GM12878 (cell line): Measurements from ENCODE around the gene TKT. TPM values are rescaled to one million over a fixed set of nuclear protein-coding genes. Genes with fewer than 3 reads are reported as not detected.

Experiments used
- CREM ChIP-seq: IDR thresholded peaks from 2 replicates; pipeline ENCODE4 v1.6.1; 2014; ENCODE audit warnings: antibody characterized with exemption, low read depth
- DPF2 ChIP-seq: fragments of 450-650 bp; IDR thresholded peaks from 2 replicates; pipeline ENCODE4 v1.6.1; 2017; ENCODE audit warnings: mild to moderate bottlenecking
- HCFC1 ChIP-seq: fragments of 150-350 bp; IDR thresholded peaks from 2 replicates; pipeline ENCODE4 v1.6.1; 2014; ENCODE audit warnings: low read length
- JUND ChIP-seq: IDR thresholded peaks from 2 replicates; pipeline ENCODE4 v1.6.1; 2012; ENCODE audit warnings: low read depth, mild to moderate bottlenecking, low read length, improper control_type of control experiment, moderate library complexity
- KDM1A ChIP-seq: fragments of 200-600 bp; sonication (generic); IDR thresholded peaks from 2 replicates; pipeline ENCODE4 v1.6.1; 2016; ENCODE audit warnings: borderline replicate concordance
- MEF2B ChIP-seq: fragments of 450-650 bp; IDR thresholded peaks from 2 replicates; pipeline ENCODE4 v1.6.1; 2018; ENCODE audit warnings: mild to moderate bottlenecking, moderate library complexity; ENCODE audit not compliant: partially characterized antibody, poor library complexity, severe bottlenecking
- MTA3 ChIP-seq: IDR thresholded peaks from 2 replicates; pipeline ENCODE4 v1.6.1; 2012; ENCODE audit warnings: low read length, inconsistent platforms, borderline replicate concordance
- NFXL1 ChIP-seq: fragments of 450-650 bp; IDR thresholded peaks from 2 replicates; pipeline ENCODE4 v1.6.1; 2017; ENCODE audit warnings: antibody characterized with exemption, mild to moderate bottlenecking, borderline replicate concordance
- PAX8 ChIP-seq: fragments of 450-650 bp; IDR thresholded peaks from 2 replicates; pipeline ENCODE4 v1.6.1; 2017; ENCODE audit warnings: mild to moderate bottlenecking, moderate library complexity
- RBBP5 ChIP-seq: fragments of 200-600 bp; sonication (generic); conservative IDR thresholded peaks from 2 replicates; pipeline ENCODE4 v1.6.1; 2016
- RUNX3 ChIP-seq: IDR thresholded peaks from 2 replicates; pipeline ENCODE4 v1.6.1; 2012; ENCODE audit warnings: low read length, inconsistent platforms
- SIX5 ChIP-seq: IDR thresholded peaks from 2 replicates; pipeline ENCODE4 v1.6.1; 2011; ENCODE audit warnings: mild to moderate bottlenecking, low read depth, low read length, moderate library complexity; ENCODE audit not compliant: severe bottlenecking
- SP1 ChIP-seq: IDR thresholded peaks from one replicate; pipeline ENCODE4 v1.6.1; 2011; ENCODE audit warnings: low read depth, low read length
- SREBF1 ChIP-seq: IDR thresholded peaks from 2 replicates; pipeline ENCODE4 v1.6.1; 2012; ENCODE audit warnings: mild to moderate bottlenecking, low read length
- STAT1 ChIP-seq: fragments of 450-650 bp; conservative IDR thresholded peaks from 2 replicates; pipeline ENCODE4 v1.6.1; 2014; ENCODE audit warnings: antibody characterized with exemption, mild to moderate bottlenecking
- STAT3 ChIP-seq: IDR thresholded peaks from 2 replicates; pipeline ENCODE4 v1.6.1; 2011; ENCODE audit warnings: low read depth, low read length, improper control_type of control experiment
- polyA plus RNA-seq, 11 experiments: library from polyadenylated mRNA; depleted of rRNA in 4 of 11; unstranded in 6 of 11; stranded (reverse) in 5 of 11; fragments of >200 nt; fragmentation: Nextera tagmentation in 4 of 11; fragmentation: Illumina TruSeq in 1 of 11; extraction: Ambion mirVana in 4 of 11; extraction: Trizol in 1 of 11; gene quantifications; 1 replicate in 1 of 11; 2 replicates in 10 of 11; pipeline versions ENCODE4 v1.2.1 to v1.2.3, GENCODE V29; 2011 to 2016; ENCODE audit warnings: inconsistent platforms in 2 of 11, missing spikeins in 2 of 11, low read depth in 1 of 11
- total RNA-seq, 4 experiments: library from RNA; depleted of rRNA in 3 of 4; stranded (reverse); fragments of >200 nt in 3 of 4; fragmentation: Illumina TruSeq in 1 of 4; extraction: Trizol in 1 of 4; gene quantifications; 2 replicates each; pipeline versions ENCODE4 v1.2.1 to v1.2.3, GENCODE V29; 2013 to 2021
- TF ChIP-seq, protein P1 (sequence below): fragments of 450-650 bp; formaldehyde crosslinking; IDR thresholded peaks from 2 replicates; pipeline ENCODE4 v1.4.0; 2020; ENCODE audit warnings: mild to moderate bottlenecking, moderate library complexity
- TF ChIP-seq, protein P2 (sequence below): fragments of 450-650 bp; IDR thresholded peaks from 2 replicates; pipeline ENCODE4 v1.6.1; 2017; ENCODE audit warnings: low read depth, mild to moderate bottlenecking, moderate library complexity
- TF ChIP-seq, protein P3 (sequence below): IDR thresholded peaks from 2 replicates; pipeline ENCODE4 v1.6.1; 2012; ENCODE audit warnings: mild to moderate bottlenecking, low read depth, low read length
- TF ChIP-seq, protein P4 (sequence below): fragments of 450-650 bp; IDR thresholded peaks from 2 replicates; pipeline ENCODE4 v1.6.1; 2017; ENCODE audit warnings: mild to moderate bottlenecking

TKT gene
- total and polyA plus RNA-seq, 10 of the 15 experiments (the other 5 are each of a cell fraction or from before 2014, with no cell fraction given): 56.4 to 385 (median 143) TPM

DNA sequence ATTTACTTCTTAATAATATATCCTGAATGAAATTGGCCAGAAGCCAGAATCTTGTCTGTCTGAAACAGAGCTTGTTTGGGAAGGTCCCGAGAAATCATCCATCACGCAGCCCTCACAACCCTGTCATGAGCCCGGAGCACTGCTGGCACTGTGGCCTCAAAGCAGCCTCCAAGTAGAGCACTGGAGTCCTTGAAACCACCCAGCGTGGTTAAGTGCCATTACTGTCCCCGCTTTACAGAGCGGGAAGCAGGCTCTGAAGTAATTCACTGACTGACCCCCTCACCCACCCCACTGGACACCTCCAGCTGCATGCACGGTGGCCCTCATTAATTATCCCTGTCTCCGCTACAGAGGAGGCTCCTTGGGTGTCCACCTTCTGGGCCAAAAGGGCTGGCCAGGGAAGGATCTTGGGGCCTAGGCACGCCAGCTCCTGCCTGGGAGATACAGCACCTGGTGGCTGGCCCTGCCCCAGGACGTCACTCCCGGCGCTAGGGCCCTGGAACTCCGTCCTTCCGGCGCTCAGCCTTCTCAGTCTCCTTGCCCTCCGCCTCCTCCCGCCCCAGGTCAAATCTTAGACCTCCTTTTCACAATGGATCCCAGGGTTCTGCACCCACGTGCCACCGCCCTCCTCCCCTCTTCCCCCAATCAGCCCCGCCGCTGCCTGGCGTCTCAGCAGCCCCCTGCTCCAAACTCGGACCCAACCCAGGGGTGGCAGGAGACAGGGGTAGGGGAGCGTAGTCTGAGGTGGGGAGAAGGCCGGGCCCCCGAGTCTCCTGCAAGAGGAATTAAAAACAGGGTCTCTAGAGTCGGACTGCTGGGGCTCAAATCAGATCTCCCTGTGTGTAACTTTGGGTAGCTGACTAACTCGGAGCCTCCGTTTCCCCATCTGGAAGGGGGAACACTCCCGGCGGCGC, 1.1 kb downstream of the TKT start (continued):
- TF ChIP-seq, protein P1, sequence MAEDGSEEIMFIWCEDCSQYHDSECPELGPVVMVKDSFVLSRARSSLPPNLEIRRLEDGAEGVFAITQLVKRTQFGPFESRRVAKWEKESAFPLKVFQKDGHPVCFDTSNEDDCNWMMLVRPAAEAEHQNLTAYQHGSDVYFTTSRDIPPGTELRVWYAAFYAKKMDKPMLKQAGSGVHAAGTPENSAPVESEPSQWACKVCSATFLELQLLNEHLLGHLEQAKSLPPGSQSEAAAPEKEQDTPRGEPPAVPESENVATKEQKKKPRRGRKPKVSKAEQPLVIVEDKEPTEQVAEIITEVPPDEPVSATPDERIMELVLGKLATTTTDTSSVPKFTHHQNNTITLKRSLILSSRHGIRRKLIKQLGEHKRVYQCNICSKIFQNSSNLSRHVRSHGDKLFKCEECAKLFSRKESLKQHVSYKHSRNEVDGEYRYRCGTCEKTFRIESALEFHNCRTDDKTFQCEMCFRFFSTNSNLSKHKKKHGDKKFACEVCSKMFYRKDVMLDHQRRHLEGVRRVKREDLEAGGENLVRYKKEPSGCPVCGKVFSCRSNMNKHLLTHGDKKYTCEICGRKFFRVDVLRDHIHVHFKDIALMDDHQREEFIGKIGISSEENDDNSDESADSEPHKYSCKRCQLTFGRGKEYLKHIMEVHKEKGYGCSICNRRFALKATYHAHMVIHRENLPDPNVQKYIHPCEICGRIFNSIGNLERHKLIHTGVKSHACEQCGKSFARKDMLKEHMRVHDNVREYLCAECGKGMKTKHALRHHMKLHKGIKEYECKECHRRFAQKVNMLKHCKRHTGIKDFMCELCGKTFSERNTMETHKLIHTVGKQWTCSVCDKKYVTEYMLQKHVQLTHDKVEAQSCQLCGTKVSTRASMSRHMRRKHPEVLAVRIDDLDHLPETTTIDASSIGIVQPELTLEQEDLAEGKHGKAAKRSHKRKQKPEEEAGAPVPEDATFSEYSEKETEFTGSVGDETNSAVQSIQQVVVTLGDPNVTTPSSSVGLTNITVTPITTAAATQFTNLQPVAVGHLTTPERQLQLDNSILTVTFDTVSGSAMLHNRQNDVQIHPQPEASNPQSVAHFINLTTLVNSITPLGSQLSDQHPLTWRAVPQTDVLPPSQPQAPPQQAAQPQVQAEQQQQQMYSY: no peak
- TF ChIP-seq, protein P2, sequence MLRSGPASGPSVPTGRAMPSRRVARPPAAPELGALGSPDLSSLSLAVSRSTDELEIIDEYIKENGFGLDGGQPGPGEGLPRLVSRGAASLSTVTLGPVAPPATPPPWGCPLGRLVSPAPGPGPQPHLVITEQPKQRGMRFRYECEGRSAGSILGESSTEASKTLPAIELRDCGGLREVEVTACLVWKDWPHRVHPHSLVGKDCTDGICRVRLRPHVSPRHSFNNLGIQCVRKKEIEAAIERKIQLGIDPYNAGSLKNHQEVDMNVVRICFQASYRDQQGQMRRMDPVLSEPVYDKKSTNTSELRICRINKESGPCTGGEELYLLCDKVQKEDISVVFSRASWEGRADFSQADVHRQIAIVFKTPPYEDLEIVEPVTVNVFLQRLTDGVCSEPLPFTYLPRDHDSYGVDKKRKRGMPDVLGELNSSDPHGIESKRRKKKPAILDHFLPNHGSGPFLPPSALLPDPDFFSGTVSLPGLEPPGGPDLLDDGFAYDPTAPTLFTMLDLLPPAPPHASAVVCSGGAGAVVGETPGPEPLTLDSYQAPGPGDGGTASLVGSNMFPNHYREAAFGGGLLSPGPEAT: peak; percentile 54; the same call in 1 of the 2 replicates
- TF ChIP-seq STAT3: no peak
- TF ChIP-seq CREM: peak; percentile 83
- TF ChIP-seq, protein P3, sequence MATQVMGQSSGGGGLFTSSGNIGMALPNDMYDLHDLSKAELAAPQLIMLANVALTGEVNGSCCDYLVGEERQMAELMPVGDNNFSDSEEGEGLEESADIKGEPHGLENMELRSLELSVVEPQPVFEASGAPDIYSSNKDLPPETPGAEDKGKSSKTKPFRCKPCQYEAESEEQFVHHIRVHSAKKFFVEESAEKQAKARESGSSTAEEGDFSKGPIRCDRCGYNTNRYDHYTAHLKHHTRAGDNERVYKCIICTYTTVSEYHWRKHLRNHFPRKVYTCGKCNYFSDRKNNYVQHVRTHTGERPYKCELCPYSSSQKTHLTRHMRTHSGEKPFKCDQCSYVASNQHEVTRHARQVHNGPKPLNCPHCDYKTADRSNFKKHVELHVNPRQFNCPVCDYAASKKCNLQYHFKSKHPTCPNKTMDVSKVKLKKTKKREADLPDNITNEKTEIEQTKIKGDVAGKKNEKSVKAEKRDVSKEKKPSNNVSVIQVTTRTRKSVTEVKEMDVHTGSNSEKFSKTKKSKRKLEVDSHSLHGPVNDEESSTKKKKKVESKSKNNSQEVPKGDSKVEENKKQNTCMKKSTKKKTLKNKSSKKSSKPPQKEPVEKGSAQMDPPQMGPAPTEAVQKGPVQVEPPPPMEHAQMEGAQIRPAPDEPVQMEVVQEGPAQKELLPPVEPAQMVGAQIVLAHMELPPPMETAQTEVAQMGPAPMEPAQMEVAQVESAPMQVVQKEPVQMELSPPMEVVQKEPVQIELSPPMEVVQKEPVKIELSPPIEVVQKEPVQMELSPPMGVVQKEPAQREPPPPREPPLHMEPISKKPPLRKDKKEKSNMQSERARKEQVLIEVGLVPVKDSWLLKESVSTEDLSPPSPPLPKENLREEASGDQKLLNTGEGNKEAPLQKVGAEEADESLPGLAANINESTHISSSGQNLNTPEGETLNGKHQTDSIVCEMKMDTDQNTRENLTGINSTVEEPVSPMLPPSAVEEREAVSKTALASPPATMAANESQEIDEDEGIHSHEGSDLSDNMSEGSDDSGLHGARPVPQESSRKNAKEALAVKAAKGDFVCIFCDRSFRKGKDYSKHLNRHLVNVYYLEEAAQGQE: no peak
- TF ChIP-seq SREBF1: no peak
- no peak for TF ChIP-seq MTA3
- TF ChIP-seq SP1: peak; percentile 25
- TF ChIP-seq, protein P4, sequence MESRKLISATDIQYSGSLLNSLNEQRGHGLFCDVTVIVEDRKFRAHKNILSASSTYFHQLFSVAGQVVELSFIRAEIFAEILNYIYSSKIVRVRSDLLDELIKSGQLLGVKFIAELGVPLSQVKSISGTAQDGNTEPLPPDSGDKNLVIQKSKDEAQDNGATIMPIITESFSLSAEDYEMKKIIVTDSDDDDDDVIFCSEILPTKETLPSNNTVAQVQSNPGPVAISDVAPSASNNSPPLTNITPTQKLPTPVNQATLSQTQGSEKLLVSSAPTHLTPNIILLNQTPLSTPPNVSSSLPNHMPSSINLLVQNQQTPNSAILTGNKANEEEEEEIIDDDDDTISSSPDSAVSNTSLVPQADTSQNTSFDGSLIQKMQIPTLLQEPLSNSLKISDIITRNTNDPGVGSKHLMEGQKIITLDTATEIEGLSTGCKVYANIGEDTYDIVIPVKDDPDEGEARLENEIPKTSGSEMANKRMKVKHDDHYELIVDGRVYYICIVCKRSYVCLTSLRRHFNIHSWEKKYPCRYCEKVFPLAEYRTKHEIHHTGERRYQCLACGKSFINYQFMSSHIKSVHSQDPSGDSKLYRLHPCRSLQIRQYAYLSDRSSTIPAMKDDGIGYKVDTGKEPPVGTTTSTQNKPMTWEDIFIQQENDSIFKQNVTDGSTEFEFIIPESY: no peak
- TF ChIP-seq DPF2: no peak
- no peak for TF ChIP-seq PAX8
- no peak for TF ChIP-seq RUNX3
- no peak for TF ChIP-seq JUND
- TF ChIP-seq NFXL1: no peak
- no peak for TF ChIP-seq STAT1
- TF ChIP-seq RBBP5: no peak
- no peak for TF ChIP-seq HCFC1
- TF ChIP-seq KDM1A: no peak
- TF ChIP-seq SIX5: no peak
- TF ChIP-seq MEF2B: no peak
